H1 (cell line): ENCODE data around the gene DDX41. TPM values are rescaled to one million over a fixed set of nuclear protein-coding genes. Genes with fewer than 3 reads are reported as not detected.

Experiments
- CTCF ChIA-PET: fragments of 300-600 bp; sonication (Branson Sonifier 250); formaldehyde crosslinking; loops from one replicate; lab custom pipeline; 2021; ENCODE audit not compliant: partially characterized antibody; lab: Charles Lee
- POLR2A ChIA-PET: fragments of 300-600 bp; sonication (Branson Sonifier 250); formaldehyde crosslinking; loops from one replicate; lab custom pipeline; 2021; ENCODE audit warnings: inconsistent platforms; ENCODE audit not compliant: partially characterized antibody; lab: Charles Lee
- DNase-seq, 2 experiments: peaks; one replicate each; pipeline versions ENCODE4 v3.0.0 to v3.0.0-alpha.2; 2010 to 2022; ENCODE audit warnings: low spot score in 2 of 2, low read depth in 1 of 2, mixed read lengths in 1 of 2
- FAIRE-seq: peaks from 2 replicates; lab custom pipeline; 2011; peaks lifted over from hg19 to GRCh38; lab: Jason Lieb, UNC
- H2AFZ ChIP-seq: 2 replicates; pipeline ENCODE4 v1.8.1; 2012; ENCODE audit warnings: low read length, inconsistent platforms
- H2AK5ac ChIP-seq: 2 replicates; pipeline ENCODE4 v1.6.1; 2013; ENCODE audit warnings: low read depth, low read length
- H2BK120ac ChIP-seq: replicated peaks from 2 replicates; pipeline ENCODE3; 2013; ENCODE audit warnings: low read depth, low read length, inconsistent platforms
- H2BK12ac ChIP-seq: 2 replicates; pipeline ENCODE4 v1.6.1; 2013; ENCODE audit warnings: low read depth, low read length
- H2BK15ac ChIP-seq: 2 replicates; pipeline ENCODE4 v1.6.1; 2013; ENCODE audit warnings: low read length
- H2BK20ac ChIP-seq: 2 replicates; pipeline ENCODE4 v1.6.1; 2013; ENCODE audit warnings: low read length
- H2BK5ac ChIP-seq: 2 replicates; pipeline ENCODE4 v1.6.1; 2013; ENCODE audit warnings: low read depth, low read length
- H3K14ac ChIP-seq: 2 replicates; pipeline ENCODE4 v1.6.1; 2013; ENCODE audit warnings: inconsistent platforms; ENCODE audit not compliant: insufficient read length
- H3K18ac ChIP-seq: 2 replicates; pipeline ENCODE4 v1.6.1; 2013; ENCODE audit warnings: low read length; ENCODE audit errors: extremely low read depth
- H3K23ac ChIP-seq: 2 replicates; pipeline ENCODE4 v1.6.1; 2013; ENCODE audit warnings: inconsistent platforms; ENCODE audit not compliant: insufficient read length
- H3K23me2 ChIP-seq: 2 replicates; pipeline ENCODE4 v1.6.1; 2013; ENCODE audit warnings: low read depth, low read length
- H3K27ac ChIP-seq: 2 replicates; pipeline ENCODE4 v1.6.1; 2011; ENCODE audit warnings: low read depth, low read length, inconsistent platforms
- H3K27me3 ChIP-seq, 4 experiments: replicated peaks in 1 of 4; 1 replicate in 1 of 4; 2 replicates in 3 of 4; pipeline versions ENCODE4 v1.6.1 to v1.8.1; 2011 to 2013; ENCODE audit warnings: low read length in 3 of 4, mild to moderate bottlenecking in 3 of 4, inconsistent platforms in 2 of 4, mixed read lengths in 2 of 4, moderate library complexity in 1 of 4; ENCODE audit not compliant: control insufficient read depth in 3 of 4, insufficient read depth in 3 of 4; ENCODE audit errors: extremely low read depth in 1 of 4
- H3K36me3 ChIP-seq, 4 experiments: 2 replicates each; pipeline versions ENCODE4 v1.6.1 to v1.8.1; 2011 to 2013; ENCODE audit warnings: mild to moderate bottlenecking in 4 of 4, low read length in 3 of 4, moderate library complexity in 2 of 4, control low read depth in 1 of 4, inconsistent platforms in 1 of 4; ENCODE audit not compliant: insufficient read depth in 4 of 4, control insufficient read depth in 2 of 4
- H3K4ac ChIP-seq: replicated peaks from 2 replicates; pipeline ENCODE3; 2013; ENCODE audit warnings: low read length, low read depth, mixed read lengths, inconsistent platforms; ENCODE audit not compliant: insufficient read length
- H3K4me1 ChIP-seq, 4 experiments: replicated peaks in 1 of 4; 1 replicate in 1 of 4; 2 replicates in 3 of 4; pipeline versions ENCODE4 v1.6.1 to v1.8.1; 2011 to 2013; ENCODE audit warnings: low read length in 3 of 4, inconsistent platforms in 2 of 4, mixed read lengths in 1 of 4; ENCODE audit not compliant: insufficient read depth in 4 of 4, control insufficient read depth in 3 of 4
- H3K4me2 ChIP-seq, 2 experiments: 2 replicates each; pipeline versions ENCODE4 v1.6.1 to v1.8.1; 2011 to 2013; ENCODE audit warnings: low read depth in 2 of 2, low read length in 2 of 2, control low read depth in 1 of 2, inconsistent platforms in 1 of 2, mild to moderate bottlenecking in 1 of 2; ENCODE audit not compliant: insufficient read depth in 1 of 2
- H3K4me3 ChIP-seq, 4 experiments: fragments of 200-600, 300-600 bp in 1 of 4; sonication (generic), shearing (Covaris generic), sonication (Bioruptor Twin) in 1 of 4; 2 replicates each; pipeline versions ENCODE4 v1.5.1 to v1.8.1; 2011 to 2016; ENCODE audit warnings: low read length in 4 of 4, low read depth in 3 of 4, control low read depth in 2 of 4, inconsistent platforms in 2 of 4, mild to moderate bottlenecking in 2 of 4, mixed read lengths in 1 of 4, moderate library complexity in 1 of 4; ENCODE audit not compliant: insufficient read depth in 2 of 4; ENCODE audit errors: extremely low read depth in 1 of 4
- H3K56ac ChIP-seq: replicated peaks from 2 replicates; pipeline ENCODE3; 2013; ENCODE audit warnings: low read depth, mild to moderate bottlenecking, mixed read lengths, low read length, inconsistent platforms; ENCODE audit not compliant: insufficient read length
- H3K79me1 ChIP-seq: 2 replicates; pipeline ENCODE4 v1.6.1; 2013; ENCODE audit warnings: low read depth, low read length, control low read depth
- H3K79me2 ChIP-seq, 2 experiments: 2 replicates each; pipeline versions ENCODE4 v1.6.1 to v1.8.1; 2012 to 2013; ENCODE audit warnings: low read length in 2 of 2, mild to moderate bottlenecking in 2 of 2, inconsistent platforms in 1 of 2; ENCODE audit not compliant: insufficient read depth in 2 of 2, control insufficient read depth in 1 of 2
- H3K9ac ChIP-seq, 4 experiments: replicated peaks in 1 of 4; 1 replicate in 1 of 4; 2 replicates in 3 of 4; pipeline versions ENCODE4 v1.6.1 to v1.8.1; 2011 to 2013; ENCODE audit warnings: low read depth in 3 of 4, low read length in 3 of 4, control low read depth in 2 of 4, mild to moderate bottlenecking in 2 of 4, moderate library complexity in 2 of 4, inconsistent platforms in 1 of 4; ENCODE audit errors: extremely low read depth in 1 of 4
- H3K9me3 ChIP-seq, 2 experiments: 2 replicates each; pipeline versions ENCODE4 v1.6.1 to v1.8.1; 2012 to 2013; ENCODE audit warnings: mild to moderate bottlenecking in 2 of 2, moderate library complexity in 2 of 2, control low read depth in 1 of 2, inconsistent platforms in 1 of 2, low read depth in 1 of 2, low read length in 1 of 2, mixed read lengths in 1 of 2; ENCODE audit not compliant: insufficient read depth in 2 of 2
- H4K20me1 ChIP-seq, 2 experiments: replicated peaks in 1 of 2; 2 replicates each; pipeline versions ENCODE3 to v1.8.1; 2011 to 2013; ENCODE audit warnings: inconsistent platforms in 2 of 2, low read length in 2 of 2, mild to moderate bottlenecking in 1 of 2; ENCODE audit not compliant: insufficient read depth in 2 of 2, control insufficient read depth in 1 of 2
- H4K5ac ChIP-seq: 2 replicates; pipeline ENCODE4 v1.6.1; 2013; ENCODE audit warnings: low read length, low read depth, mixed read lengths, inconsistent platforms; ENCODE audit not compliant: insufficient read length
- H4K8ac ChIP-seq: 2 replicates; pipeline ENCODE4 v1.8.0; 2013; ENCODE audit warnings: mild to moderate bottlenecking, moderate library complexity, low read length, inconsistent platforms; ENCODE audit not compliant: insufficient read depth; ENCODE audit errors: extremely low read depth
- H4K91ac ChIP-seq: replicated peaks from 2 replicates; pipeline ENCODE3; 2013; ENCODE audit warnings: low read length, mixed read lengths, inconsistent platforms; ENCODE audit not compliant: insufficient read length
- BCL11A ChIP-seq, 2 experiments: IDR thresholded peaks; one replicate each; pipeline ENCODE4 v1.6.1; 2011; ENCODE audit warnings: low read depth in 2 of 2, low read length in 2 of 2, mild to moderate bottlenecking in 2 of 2
- BRCA1 ChIP-seq: IDR thresholded peaks from 2 replicates; pipeline ENCODE4 v1.6.1; 2012; ENCODE audit warnings: low read depth, low read length, improper control_type of control experiment
- CBX8 ChIP-seq: fragments of 300-800, 300-1000 bp; sonication (generic); IDR thresholded peaks from 2 replicates; pipeline ENCODE4 v1.7.1; 2016; ENCODE audit warnings: low read depth, low read length, borderline replicate concordance
- CEBPB ChIP-seq: IDR thresholded peaks from 2 replicates; pipeline ENCODE4 v1.6.1; 2012; ENCODE audit warnings: low read depth, low read length
- FOSL1 ChIP-seq: IDR thresholded peaks from 2 replicates; pipeline ENCODE4 v1.6.1; 2011; ENCODE audit warnings: mild to moderate bottlenecking, low read depth, low read length, moderate library complexity; ENCODE audit not compliant: insufficient read depth
- HDAC6 ChIP-seq: IDR thresholded peaks from one replicate; pipeline ENCODE4 v1.7.1; 2012; ENCODE audit warnings: low read depth, mild to moderate bottlenecking, inconsistent platforms, low read length, moderate library complexity
- KDM5A ChIP-seq: fragments of 200-600 bp; IDR thresholded peaks from 2 replicates; pipeline ENCODE4 v1.7.1; 2012; ENCODE audit warnings: mild to moderate bottlenecking, low read length, inconsistent platforms, mixed read lengths
- NANOG ChIP-seq: IDR thresholded peaks from 2 replicates; pipeline ENCODE4 v1.6.1; 2011; ENCODE audit warnings: low read length, low read depth, mild to moderate bottlenecking, inconsistent platforms; ENCODE audit not compliant: insufficient read depth, poor library complexity, severe bottlenecking
- POU5F1 ChIP-seq: IDR thresholded peaks from 2 replicates; pipeline ENCODE4 v1.6.1; 2011; ENCODE audit warnings: low read depth, mild to moderate bottlenecking, low read length, moderate library complexity
- RBBP5 ChIP-seq: IDR thresholded peaks from 2 replicates; pipeline ENCODE4 v1.7.1; 2012; ENCODE audit warnings: low read depth, mild to moderate bottlenecking, inconsistent platforms, low read length, moderate library complexity, borderline replicate concordance
- RXRA ChIP-seq: IDR thresholded peaks from 2 replicates; pipeline ENCODE4 v1.6.1; 2011; ENCODE audit warnings: low read depth, mild to moderate bottlenecking, low read length, moderate library complexity; ENCODE audit not compliant: insufficient read depth
- SP2 ChIP-seq: IDR thresholded peaks from 2 replicates; pipeline ENCODE4 v1.6.1; 2012; ENCODE audit warnings: mild to moderate bottlenecking, low read length, inconsistent platforms
- TCF12 ChIP-seq: IDR thresholded peaks from 2 replicates; pipeline ENCODE4 v1.6.1; 2011; ENCODE audit warnings: low read depth, mild to moderate bottlenecking, low read length
- TEAD4 ChIP-seq: IDR thresholded peaks from 2 replicates; pipeline ENCODE4 v1.6.1; 2012; ENCODE audit warnings: low read depth, low read length, inconsistent platforms, mixed read lengths
- WGBS, 2 experiments: shearing (Covaris generic) in 1 of 2; methylation state at CpG; one replicate each; pipeline versions ENCODE4 v1.1.6 to v1.1.7; 2013 to 2015; ENCODE audit warnings: low lambda C conversion rate in 2 of 2, mixed read lengths in 2 of 2, inconsistent platforms in 1 of 2, low coverage in 1 of 2, missing lambda C conversion rate in 1 of 2; ENCODE audit not compliant: insufficient replicate concordance in 2 of 2, insufficient coverage in 1 of 2, insufficient read length in 1 of 2; ENCODE audit errors: extremely low coverage in 1 of 2, missing lambda C conversion rate in 1 of 2; 5-methylcytosine and 5-hydroxymethylcytosine counted together
- polyA plus RNA-seq, 7 experiments: library from polyadenylated mRNA; depleted of rRNA in 3 of 7; stranded (reverse) in 5 of 7; unstranded in 2 of 7; fragments of >200 nt in 5 of 7; fragments of 200-250 nt in 2 of 7; gene quantifications; 1 replicate in 5 of 7; 2 replicates in 1 of 7; 4 replicates in 1 of 7; pipeline versions ENCODE4 v1.2.1 to v1.2.3, GENCODE V29; 2011 to 2013; ENCODE audit warnings: missing spikeins in 2 of 7, mixed read lengths in 2 of 7
- total RNA-seq: library from RNA; stranded (reverse); fragmentation: NEBNext Ultra II Directional; extraction: Animal tissue kit (Norgen Biotek cat#: 25700); gene quantifications from 2 replicates; pipeline ENCODE4 v1.2.1, GENCODE V29; 2021

Gene DDX41
- total and polyA plus RNA-seq, 2 of the 8 experiments (the other 6 are each of a cell fraction or from before 2014, with no cell fraction given) = 102 to 135 TPM

GRCh38 chr5:177465044-177465443, 51.7 kb downstream of the DDX41 start:
- Histone ChIP-seq H3K4ac (no peak overlapping the region), H3K14ac (no peak overlapping the region), H4K5ac (no peak overlapping the region), H2BK5ac (no peak overlapping the region), H3K56ac (no peak overlapping the region), H3K4me1 (peaks cover 0 to 7% (median 6%) of the 10 kb centered on the region in 4 experiments; a peak in 6 of 7 replicates), H3K36me3 (peaks cover 41 to 73% (median 62%) of the 10 kb centered on the region in 4 experiments), H3K4me3 (no peak overlapping the region), H2BK20ac (no peak overlapping the region), H2AK5ac (no peak overlapping the region), H3K23me2 (no peaks in the 10 kb centered on the region), H2BK15ac (no peak overlapping the region), H3K4me2 (no peak overlapping the region), H2BK12ac (no peak overlapping the region), H4K8ac (no peak overlapping the region), H3K27ac (no peak overlapping the region), H3K27me3 (no peaks in the 10 kb centered on the region), H3K18ac (no peak overlapping the region), H3K79me2 (peaks cover 0 to 27% of the 10 kb centered on the region in 2 experiments; a peak in 3 of 4 replicates), H2BK120ac (no peak overlapping the region), H3K23ac (no peak overlapping the region), H4K20me1 (peaks cover 25 to 40% of the 10 kb centered on the region in 2 experiments), H3K79me1 (peaks cover 16% of the 10 kb centered on the region), H2AFZ (no peak overlapping the region), H4K91ac (no peak overlapping the region), H3K9me3 (peaks cover 0 to 4% of the 10 kb centered on the region in 2 experiments; a peak in 2 of 4 replicates), H3K9ac (no peak overlapping the region)
- 95% methylated on average over 11 of the region's 11 CpGs; no CpG with 5 or more reads in 1 of the 2 experiments for WGBS, 2 experiments
- POLR2A ChIA-PET = interaction anchor here (2.1 to 67.5 kb wide), 3 partner anchors 4 to 31 kb away, joined by 7 to 3349 read pairs (median 3349); partner anchors contain the start of genes DBN1, DOK3, PDLIM7 and PRR7
- no peak for FAIRE-seq
- no peak for DNase-seq
- CTCF ChIA-PET = interaction anchor here (1.5 to 2.0 kb wide), 2 partner anchors 8 to 25 kb away, joined by 6 to 9 read pairs; no protein-coding TSS in a partner anchor
- TF ChIP-seq KDM5A = no peak
- no peak for TF ChIP-seq TCF12
- TF ChIP-seq SP2 = no peak
- TF ChIP-seq CBX8 = no peak
- no peak for TF ChIP-seq FOSL1
- no peak for TF ChIP-seq BRCA1
- TF ChIP-seq RXRA = no peak
- no peak for TF ChIP-seq NANOG
- no peak for TF ChIP-seq TEAD4
- TF ChIP-seq POU5F1 = no peak
- no peak for TF ChIP-seq RBBP5
- TF ChIP-seq CEBPB = no peak
- no peak for TF ChIP-seq BCL11A (IDR thresholded peaks at IDR 0.05; ENCODE audit: low read depth in 2 of 2, low read length in 2 of 2)
- TF ChIP-seq HDAC6 = no peak
